Dedifferentiated amniotic fluid mesenchymal stem cell (primary cell): Measurements from ENCODE around the gene TBX20.

Source experiments
- DNase-seq: peaks from one replicate; pipeline ENCODE4 v3.0.0-alpha.2; 2016; ENCODE audit errors: extremely low spot score

The TBX20 gene

DNA sequence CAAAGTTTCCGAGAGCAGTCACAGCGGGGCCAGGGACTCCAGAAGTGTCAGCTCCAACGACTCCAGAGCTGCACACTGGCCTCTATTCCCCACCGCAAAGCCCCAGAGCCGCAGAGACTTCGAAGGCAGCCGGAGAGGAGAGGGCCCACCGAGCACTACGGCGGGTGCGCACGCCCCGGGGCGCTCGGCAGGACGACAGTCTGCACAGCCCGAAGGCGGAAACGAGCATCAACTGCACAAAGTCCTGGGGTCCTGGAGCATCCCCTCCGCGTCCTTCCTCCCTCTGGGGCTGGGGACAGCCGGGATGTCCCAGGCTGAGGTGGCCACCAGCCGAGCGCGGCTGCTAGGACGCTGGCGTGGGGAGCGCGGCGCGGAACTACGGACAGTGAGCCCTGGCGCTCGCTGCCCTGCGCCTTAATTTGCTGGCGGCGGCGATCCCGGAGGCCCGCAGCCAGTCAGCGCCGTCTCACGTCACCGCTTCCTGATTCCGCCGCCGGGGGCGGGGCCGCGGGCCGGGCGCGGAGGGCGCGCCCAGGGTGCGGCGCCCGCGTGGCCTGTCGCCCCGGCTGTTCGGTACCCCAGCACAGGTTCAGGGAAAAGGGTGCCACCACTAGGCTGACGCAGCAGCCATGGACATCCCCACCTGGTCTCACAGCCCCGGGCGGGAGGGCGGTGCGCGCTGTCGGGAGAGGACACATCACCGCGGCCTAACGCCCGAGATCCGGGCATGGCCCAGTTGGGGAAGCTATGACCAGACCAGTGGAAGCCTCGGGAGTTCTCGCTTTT lies at the start of gene TBX20:
Gene TBX20, minus strand, starts transcription at position 391 of the 786 bp plus-strand sequence. CDS start 480 bp downstream, outside the sequence.
- DNase-seq: no peak

- DNase-seq: no peak
These were observed 35.5 kb upstream of the TBX20 start for GRCh38 chr7:35289376-35289775.

- no peak for DNase-seq
These were observed 33.1 kb upstream of the TBX20 start for GRCh38 chr7:35286986-35287385.

GRCh38 chr7:35286422-35286821 lies 32.5 kb upstream of the TBX20 start:
- no peak for DNase-seq

DNA sequence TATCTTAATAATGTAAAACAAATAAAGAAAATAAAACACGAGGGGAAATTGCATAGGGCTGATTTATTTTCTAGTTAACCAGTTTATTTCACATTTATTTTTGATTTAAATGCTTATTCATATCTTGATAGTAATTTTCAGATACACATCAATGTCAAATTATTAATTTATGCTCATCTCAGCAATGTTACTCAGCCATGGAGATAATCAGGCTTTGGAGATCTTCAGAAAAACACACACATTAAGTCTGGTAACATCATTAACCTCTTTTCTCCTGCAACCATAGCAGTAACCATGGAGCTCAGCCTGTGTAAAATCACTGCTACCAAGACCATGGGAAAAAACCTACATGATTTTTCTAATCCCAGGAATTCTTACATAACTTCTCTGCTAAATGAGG lies 31.9 kb upstream of the TBX20 start:
- DNase-seq: no peak

GRCh38 chr7:35280902-35281301 lies 27.0 kb upstream of the TBX20 start:
- no peak for DNase-seq

DNA sequence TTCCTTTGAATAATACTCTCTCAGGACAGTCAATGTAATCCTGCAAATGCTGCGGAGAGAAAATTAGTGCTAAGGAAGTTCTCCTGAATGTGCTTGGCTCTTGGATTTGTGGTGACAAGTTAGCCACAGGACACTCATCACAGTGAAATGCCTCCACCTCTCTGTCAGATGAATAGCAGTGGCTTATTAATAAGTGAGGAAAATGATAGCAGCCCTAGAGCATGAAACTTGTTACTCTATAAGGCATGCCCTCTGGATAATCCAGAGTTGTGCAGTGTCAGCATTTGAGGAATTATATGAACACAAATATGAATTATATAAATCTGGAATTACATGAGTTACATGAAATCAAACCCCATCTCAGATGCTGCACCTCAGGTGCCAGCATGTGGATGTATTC lies 23.5 kb upstream of the TBX20 start:
- DNase-seq: no peak

DNA sequence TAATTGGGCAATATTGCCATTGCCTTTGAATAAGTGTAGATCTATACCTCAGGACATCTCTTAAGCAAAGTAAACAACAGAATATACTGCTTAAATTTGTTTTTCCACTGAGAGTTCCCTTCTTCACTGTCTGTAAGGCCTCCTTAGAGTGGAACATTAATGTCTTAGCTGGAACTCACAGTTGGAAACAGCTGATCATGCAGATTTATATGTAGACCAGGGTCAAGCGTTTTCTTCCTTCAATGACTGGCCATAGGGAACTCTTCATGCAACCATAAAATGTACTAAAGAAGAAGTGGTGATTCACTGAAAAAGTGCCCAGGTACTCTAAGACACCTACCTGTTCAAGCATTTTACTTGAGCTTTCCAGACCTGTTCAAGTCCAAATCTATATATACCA lies 18.3 kb upstream of the TBX20 start:
- DNase-seq: no peak

GRCh38 chr7:35268953-35269352 lies 15.1 kb upstream of the TBX20 start:
- no peak for DNase-seq

- DNase-seq: no peak
These were observed 13.5 kb upstream of the TBX20 start for GRCh38 chr7:35267411-35267810.

DNA sequence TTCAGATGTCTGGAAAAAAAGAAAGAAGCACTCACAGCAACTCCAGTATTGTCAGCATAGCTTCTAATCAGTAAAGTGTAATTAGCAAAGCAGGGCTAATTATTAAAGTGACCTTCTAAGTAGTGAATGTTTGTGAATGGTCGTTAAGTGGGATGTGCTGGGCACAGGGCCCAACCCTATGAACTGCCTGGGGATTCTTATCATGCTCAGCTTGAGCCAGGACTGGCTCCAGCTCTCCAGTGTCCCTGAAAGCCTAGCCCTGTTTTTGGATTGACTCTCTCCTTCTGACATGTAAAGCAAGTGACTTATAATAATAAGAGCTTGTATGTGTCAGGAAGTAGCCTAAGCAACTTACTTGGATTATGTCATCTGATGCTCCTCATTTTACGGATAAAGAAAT lies 9.5 kb upstream of the TBX20 start:
- no peak for DNase-seq

GRCh38 chr7:35261476-35262285 lies 7.8 kb upstream of the TBX20 start:
- DNase-seq: no peak

DNA sequence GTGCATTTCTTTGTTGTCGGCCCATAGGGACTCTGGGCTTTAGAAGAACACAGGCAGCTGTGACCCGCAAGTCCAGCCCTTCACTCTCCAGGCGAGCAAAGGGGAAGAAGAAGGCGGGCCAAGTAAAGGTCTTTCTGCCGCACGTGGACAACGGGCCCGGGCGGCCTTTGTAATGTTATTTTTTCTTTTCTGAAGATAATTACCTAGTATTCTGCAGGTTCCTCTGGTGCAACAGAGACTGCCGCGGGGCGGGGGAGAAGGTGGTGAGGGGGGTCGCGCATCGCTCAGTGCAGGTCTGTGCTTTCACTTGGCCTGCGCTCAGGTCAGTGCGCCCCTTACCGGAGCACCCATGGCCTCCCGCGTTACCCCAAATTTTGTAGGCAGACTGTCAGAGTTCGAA lies 7.1 kb upstream of the TBX20 start:
- no peak for DNase-seq

GRCh38 chr7:35260246-35260645 lies 6.3 kb upstream of the TBX20 start:
- no peak for DNase-seq

- DNase-seq: no peak
These were observed 5.6 kb upstream of the TBX20 start for GRCh38 chr7:35259523-35259908.

GRCh38 chr7:35258868-35259522 lies 5.1 kb upstream of the TBX20 start:
- no peak for DNase-seq

DNA sequence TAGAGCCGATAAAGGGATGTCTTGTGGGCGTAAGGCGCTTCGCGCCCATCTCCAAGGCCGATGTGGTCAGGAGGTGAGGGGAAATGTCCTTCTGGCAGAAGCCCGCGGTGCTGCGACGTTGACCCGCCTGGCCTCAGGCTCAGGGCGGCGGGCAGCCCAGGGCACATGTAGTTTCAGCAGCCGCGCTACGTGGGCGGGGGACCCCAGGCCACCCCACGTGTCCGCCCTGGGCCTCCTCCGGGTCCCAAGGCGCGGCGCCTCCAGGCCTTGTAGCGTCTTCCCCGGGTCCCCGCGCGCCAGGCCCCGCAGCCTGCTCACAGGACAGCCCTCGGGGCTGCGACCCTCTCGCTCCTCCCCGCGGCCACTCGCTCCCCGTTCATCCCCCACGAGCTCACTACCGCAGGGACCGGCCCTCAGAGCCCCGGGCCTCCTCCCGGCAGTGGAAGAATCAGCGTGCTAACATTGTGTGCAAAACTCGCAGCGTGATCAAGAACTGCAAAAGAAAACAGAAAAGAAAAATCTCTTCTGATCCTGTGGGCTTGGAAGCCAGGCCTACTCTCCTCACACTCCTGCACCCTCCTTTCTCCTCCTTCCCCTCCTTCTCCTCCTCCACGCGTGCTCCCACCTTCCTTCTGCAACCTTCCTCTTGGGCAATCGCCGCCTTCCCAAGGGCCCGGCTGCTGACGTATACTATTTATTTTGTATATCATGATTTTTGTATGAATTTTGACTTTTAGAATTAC lies 4.4 kb upstream of the TBX20 start:
- DNase-seq: no peak

DNA sequence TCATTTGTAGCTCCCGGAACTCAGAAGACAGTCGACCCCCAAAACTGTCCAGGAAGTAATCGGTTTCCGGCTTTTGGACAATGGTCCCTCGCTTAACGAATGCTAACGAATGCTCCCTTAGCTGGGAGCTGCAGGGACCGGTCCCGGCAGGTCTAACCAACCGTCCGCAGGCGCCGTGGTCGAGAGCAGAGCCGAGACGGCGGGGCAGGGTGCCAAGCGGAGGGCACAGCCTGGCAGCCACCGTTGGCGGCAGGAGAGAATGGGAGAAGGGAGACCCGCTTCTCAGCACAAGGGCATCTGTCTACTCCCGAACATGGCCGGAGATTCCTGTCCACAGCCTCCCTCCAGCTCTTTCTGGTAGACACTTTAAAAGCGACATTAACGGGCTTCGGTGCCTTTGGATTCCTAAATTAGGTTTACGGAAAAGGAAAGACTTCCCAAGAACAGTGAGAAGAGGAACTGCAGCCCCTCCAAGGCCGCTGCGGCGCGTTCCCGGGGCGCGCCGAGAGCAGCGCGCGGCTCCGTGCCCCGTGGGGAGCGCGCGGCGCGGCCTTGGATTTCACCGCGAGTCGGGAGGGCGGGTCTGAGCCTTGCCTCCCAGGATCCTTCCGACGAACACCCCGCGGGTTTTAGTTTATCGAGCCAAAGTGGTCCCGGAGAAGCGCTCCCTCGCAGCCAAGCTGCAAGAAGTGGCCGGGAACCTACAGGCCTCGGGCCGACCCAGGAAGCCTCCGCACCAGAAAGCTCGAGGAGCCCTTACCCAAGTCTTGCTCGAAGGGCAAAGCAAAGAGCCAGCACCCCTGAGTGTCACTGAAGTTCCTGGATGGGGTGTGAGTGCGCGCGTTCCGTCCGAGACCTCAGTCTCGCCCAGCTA lies 3.6 kb upstream of the TBX20 start:
- DNase-seq: no peak

DNA sequence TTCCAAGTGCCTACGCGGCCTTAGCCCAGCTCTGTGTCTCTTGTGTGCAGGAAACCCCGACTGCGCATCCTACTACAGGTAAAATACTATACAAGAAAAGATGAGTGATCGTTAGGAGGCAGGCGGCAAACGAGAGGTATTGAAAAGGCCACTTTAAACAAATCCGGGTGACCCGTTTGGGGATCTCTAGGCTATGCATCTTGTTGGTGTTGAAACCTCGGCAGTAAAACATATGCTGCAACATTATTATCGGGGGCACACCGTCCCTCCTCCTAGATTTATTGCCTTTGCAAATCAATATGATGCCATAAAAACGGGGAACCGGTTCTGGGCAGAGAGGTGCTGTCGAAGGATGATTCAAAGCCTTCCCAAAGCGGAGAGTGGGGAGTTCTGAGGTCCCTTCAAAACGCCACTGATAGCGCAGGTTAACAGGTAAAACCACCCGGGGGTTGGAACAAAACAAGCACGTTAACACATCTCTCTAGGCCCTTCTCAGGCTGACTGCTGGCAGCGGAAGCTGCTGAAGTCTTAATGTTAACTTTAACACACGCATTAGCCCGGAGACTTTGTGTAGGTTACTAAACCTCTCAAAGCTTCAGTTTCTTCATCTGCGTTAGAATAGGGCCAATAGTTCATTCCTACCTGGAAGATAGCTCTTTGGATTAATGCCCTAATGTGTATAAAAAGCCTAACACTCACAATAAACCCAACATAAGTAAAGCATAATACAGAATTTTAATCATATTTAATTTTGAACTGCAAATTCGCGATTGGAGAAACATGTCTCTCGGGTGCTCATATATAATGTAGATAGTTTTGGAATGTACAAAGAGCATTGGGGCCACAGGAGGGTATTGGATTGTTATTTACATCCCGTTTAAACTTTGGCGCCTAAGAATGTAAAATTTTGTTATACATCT lies 2.6 kb upstream of the TBX20 start:
- DNase-seq: no peak
